Activated naive CD4-positive, alpha-beta T cell (primary cell): ENCODE data around the gene UQCC2.

Experiments
- DNase-seq, 4 experiments: peaks; one replicate each; lab custom pipeline; 2025; lab: John Stamatoyannopoulos, UW

UQCC2 gene

DNA sequence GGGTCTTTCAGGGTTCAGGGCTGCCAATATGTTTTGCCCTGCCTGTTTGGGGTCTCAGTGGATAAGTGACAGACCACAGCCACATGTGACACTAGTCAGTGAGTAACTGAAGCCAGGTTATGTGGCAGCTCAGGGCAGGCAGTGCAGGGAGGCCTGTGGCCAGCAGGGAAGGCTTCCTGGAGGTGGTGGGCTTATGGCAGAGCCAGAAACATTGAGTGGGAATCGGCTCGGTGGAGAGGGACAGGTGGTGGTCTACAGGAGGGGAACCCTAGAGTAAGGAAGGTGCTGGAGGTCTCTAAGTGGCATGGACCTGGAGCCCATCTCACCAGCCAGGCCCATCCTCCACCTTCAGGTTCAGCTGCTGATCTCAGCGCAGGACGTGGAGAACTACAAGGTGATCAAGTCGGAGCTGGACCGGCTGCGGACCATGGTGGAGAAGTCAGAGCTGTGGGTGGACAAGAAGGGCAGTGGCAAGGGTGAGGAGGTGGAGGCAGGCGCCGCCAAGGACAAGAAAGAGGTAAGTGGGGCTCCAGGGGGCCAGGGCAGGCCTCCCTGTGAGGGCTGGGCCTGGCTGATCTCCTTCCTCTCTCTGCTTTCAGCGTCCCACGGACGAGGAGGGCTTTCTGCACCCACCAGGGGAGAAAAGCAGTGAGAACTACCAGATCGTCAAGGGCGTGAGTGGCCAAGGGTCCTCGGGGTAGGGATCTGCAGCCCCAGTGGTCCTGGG lies 34.9 kb downstream of the UQCC2 start:
- no peak for DNase-seq

DNA sequence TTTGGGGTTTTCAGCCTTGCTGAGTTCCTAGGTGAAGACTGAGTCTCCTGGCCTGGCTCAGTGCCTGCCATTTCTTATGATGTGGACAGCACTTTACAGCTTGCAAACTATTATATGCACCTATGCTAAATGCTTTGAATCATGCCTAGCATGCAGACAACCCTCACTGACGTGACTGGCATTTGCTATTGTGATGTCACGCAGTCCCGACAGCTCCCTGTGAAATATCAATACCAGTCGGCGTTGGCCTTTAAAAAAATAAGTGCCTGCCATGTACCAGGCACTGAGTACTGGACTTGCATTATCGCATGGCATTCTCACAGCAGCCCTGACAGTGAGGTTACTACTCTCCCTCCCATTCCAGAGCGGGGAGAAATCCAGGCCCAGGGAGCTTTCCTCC lies 35.5 kb downstream of the UQCC2 start:
- no peak for DNase-seq

DNA sequence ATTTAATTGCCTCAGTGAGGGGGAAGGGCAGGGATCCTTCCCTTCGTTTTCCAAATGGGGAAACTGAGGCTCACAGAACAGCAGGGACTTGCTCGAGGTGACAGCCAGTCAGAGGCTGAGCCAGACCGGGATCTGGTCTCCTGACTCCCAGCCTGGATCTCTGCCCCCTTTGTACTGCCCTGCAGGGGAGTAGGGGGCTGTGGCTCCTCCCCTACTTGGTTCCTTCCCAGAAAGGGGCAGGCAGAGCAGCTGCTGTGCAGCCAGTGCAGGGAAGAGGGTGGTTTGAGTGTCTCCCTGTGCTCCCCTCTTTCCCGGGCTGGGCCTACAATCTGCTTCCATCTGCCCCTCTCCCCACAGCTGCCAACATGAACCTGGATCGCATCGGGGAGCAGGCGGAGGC lies 37.6 kb downstream of the UQCC2 start:
- DNase-seq = no peak

DNA sequence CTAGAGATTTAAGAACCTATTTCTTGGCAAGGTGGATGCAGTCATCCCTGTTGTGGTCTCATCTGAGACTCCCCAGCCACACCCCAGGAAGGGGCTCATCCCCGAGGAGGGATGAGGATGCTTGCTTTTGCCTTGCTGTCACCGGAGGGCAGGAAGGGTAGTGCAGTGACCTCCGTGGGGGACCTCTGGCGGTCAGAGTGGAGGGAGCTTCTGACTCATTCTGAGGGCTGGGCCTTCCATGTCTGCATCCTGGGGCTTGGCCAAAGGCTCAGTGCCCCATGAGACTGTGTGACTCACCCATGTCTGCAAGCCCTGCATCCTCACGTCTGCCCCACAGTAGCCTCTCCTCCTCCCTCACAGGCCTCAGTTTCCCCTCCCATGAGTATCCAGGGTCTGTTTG lies 38.7 kb downstream of the UQCC2 start:
- no peak for DNase-seq

DNA sequence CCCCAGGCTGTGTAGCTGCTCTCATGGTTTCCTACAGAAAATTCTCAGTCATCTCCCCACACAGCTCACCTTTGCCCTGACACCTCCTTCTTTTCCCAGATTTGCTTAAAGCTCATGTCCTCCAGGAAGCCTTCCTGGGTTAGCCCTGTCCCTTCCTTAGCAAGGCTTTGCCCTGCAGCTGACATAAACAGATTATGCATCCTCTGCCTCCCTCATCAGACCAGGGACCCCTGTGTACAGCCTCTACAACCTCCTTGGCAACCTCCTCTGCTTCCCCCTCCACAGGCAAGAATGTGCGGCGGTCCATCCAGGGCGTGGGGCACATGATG lies 39.8 kb downstream of the UQCC2 start:
- DNase-seq = no peak

DNA sequence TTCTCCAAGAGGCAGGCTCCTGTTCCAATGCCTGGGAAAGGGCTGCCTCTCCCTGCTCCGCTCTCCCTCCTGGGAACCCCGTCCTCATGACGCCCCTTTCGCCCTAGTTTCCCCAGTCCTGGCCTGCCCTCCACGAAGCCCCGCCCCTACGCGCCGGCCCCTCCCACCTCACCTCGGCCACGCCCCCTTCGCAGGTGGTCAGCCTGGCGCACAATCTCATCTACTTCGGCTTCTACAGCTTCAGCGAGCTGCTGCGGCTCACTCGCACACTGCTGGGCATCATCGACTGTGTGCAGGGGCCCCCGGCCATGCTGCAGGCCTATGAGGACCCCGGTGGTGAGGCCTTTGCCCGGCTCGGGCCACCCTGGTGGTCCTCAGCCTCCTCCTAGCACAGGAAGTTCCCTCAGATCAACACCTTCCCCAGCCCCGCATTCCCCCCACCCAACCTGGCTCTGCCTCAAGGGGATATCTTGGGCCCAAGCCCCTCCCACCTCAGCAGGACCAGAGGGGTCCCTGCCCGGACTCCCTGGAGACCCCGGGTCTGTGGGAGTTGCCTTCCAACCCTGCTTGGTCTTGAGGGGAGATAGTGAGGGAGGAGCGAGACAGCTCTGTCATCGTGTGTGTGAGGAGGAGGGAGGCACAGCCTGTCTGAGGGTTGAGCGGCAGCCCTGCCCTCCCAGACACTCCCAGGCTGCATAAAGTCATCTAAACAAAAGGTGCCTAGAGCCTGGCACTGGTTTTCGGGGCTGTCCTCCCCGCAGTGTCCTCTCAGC lies 40.3 kb downstream of the UQCC2 start:
- no peak for DNase-seq

DNA sequence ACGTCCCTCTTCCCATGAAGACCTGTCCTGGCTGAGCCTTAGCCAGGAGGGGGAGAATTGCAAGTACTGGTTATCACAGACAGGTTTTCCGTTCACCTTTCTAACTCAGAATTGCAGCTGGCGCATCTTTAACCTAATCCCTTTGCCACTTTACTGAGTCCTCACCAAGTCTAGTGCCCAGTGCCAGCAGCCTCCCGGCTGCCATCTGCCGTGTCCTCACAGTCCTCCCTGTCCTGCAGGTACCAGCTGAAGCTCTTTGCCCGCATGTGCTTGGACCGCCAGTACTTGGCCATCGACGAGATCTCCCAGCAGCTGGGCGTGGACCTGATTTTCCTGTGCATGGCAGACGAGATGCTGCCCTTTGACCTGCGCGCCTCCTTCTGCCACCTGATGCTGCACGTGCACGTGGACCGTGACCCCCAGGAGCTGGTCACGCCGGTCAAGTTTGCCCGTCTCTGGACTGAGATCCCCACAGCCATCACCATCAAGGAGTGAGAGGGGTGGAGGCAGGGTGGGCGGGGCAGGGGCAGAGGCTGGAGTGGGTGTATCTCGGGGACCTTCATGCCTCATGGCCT lies 41.3 kb downstream of the UQCC2 start:
- no peak for DNase-seq

DNA sequence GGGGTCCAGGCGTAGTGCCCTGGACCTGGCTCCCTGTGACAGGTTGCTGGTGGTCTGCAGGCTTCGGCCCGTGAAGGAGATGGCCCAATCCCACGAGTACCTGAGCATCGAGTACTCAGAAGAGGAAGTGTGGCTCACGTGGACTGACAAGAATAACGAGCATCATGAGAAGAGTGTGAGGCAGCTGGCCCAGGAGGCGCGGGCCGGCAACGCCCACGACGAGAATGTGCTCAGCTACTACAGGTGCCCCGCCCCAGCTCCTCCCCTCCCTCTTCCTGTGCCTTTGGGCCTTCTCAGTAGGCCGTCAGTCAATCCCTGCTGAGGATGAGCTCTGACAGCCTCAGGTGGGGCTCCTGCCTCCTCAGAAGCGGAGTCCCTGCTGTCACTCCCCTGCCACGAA lies 42.6 kb downstream of the UQCC2 start:
- DNase-seq = peak in 2 of 4 experiments; percentile 62 to 63

DNA sequence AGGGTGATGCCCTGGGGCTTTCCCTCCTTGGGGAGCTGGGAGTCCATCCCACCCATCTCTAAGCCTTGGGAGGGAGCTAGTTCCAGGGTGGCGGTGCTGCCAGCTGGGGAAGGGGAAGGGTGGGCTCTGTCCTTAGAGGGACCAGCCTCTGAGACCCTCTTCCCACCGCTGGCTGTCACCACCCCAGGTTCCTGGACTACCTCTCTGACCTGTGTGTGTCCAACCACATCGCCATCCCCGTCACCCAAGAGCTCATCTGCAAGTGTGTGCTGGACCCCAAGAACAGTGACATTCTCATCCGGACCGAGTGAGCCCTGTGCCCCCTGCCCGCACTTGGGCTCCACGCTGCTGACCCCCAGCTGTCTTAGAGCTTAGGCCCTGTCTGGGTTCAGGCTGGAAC lies 43.2 kb downstream of the UQCC2 start:
- DNase-seq = no peak

DNA sequence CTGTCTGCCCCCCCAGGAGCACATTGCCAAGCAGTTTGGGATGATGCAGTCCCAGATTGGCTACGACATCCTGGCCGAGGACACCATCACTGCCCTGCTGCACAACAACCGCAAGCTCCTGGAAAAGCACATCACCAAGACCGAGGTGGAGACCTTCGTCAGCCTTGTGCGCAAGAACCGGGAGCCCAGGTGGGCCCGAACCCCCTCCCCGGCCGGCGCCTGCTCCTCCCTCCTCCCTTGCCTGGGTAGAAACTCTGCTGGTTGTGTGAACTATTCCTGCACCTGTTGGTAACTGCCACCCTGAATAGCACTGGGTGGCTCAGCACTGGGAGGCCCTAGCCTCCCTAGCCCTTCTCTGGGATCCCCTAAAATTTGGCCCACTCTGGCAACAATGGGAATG lies 43.7 kb downstream of the UQCC2 start:
- DNase-seq = no peak

DNA sequence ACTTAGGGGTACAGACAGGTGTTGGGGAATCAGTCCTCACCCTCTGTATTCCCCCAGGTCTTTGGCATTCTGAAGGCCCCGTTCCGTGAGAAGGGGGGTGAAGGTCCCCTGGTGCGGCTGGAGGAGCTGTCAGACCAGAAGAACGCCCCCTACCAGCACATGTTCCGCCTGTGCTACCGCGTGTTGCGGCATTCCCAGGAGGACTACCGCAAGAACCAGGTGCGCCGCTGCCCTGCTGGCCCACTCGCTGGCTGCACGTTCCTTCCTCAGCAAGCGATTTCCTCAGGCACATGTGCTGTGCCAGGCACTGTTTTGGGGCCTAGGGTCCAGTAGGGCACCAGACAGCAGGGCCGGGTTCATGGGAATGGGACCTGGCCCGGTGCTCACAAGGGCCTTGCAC lies 44.4 kb downstream of the UQCC2 start:
- DNase-seq = no peak

DNA sequence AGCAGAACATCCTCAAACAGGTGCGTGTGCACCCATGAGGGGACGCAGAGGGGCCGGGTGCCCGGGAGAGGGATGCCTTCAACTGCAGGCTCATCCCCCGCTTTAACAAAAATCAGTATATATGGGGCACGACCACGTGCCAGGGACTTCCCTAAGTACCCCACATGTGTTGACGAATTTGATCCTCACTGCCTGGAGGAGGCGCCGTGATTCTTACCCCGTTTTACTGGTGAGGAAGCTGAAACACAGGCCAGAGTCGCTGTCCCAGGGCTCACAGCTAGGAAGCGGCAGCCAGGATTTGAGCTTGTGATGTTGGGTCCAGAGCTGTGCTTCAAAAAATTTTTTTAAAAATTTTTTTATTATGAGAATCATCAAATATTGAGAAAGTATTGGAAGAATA lies 45.5 kb downstream of the UQCC2 start:
- DNase-seq = no peak

DNA sequence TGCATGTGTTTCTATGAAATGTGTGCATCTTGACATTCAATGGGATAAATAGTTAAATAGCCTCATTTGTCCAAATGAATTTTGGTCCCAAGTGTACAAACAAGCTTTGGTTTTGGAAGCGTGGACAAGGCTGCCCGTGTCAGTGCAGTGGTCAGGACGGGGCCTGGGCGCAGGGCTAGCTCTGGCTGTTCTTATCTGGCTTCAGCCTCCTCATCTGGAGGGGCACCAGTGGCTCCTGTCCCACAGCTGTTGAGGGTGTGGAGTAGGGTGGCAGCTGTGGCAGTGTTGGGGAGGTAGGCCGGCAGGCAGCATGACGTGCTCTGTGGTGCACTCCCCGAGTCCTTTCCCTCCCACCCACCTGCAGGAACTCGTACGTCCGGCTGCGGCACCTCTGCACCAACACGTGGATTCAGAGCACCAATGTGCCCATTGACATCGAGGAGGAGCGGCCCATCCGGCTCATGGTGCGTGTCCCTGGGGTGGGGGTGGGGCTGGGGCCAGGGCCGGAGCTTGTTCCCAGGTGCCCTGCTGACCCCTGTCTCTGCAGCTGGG lies 46.9 kb downstream of the UQCC2 start:
- no peak for DNase-seq

DNA sequence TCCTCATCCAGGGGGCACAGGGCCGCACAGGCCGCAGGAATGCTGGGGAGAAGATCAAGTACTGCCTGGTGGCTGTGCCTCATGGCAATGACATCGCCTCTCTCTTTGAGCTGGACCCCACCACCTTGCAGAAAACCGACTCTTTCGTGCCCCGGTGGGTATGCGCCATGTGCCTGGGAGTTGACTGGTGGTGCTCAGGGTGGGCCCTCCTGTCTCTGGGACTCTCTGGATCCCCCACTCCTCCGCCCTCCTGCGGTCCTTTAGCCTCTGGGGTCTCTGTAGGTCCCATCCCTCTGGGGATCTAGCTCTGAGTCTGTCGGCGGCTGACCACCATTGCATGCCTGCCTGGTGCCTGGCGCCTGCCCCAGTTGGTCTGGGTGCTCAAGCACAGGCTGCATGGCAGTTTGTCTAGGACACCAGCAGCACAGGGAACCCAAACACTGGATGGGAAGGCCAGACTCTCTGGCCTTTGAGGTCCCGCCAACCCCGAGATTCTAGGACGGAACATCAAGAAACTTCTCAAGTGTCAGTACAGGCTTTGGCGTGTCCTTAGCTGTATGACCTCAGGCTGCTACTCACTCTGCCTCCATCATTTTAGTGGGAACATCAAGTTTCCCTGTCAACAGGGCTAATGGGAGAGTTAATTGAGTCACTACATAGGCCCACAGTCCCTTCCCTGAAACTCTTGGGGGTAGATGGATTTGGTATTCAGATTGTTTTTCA lies 47.6 kb downstream of the UQCC2 start:
- DNase-seq = no peak

DNA sequence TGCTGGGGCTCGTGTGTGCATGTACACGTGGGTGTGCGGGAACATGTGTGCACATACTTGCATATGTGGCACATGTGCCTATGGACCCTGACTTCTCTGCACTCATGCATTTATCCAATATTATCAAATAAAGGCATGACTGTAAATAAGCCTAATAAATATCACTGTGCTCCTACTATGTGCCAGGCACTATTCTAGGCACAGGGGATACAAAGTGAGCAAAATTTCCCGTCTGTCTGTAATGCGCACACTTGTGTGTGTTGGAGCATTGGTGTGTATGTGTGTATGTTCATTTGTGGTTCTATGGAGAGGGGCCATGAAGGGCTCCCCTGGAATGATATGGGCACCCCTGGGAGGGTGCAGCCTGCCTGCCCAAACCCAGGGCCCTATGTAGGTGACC lies 48.5 kb downstream of the UQCC2 start:
- no peak for DNase-seq

DNA sequence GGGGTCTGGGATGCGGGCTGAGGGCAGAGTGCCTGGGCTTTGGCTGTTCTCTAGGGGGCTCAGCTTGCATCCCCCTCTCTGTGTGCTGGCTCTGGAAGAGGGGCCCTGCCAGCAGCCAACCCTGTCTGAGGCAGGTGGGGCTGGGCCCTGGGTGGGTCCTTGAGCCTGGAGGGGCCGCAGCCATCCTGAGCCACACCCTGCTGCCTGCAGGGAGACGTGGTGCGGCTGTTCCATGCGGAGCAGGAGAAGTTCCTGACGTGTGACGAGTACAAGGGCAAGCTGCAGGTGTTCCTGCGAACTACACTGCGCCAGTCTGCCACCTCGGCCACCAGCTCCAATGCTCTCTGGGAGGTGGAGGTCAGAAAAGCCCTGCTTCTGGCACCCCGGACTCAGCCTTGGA lies 49.2 kb downstream of the UQCC2 start:
- no peak for DNase-seq

DNA sequence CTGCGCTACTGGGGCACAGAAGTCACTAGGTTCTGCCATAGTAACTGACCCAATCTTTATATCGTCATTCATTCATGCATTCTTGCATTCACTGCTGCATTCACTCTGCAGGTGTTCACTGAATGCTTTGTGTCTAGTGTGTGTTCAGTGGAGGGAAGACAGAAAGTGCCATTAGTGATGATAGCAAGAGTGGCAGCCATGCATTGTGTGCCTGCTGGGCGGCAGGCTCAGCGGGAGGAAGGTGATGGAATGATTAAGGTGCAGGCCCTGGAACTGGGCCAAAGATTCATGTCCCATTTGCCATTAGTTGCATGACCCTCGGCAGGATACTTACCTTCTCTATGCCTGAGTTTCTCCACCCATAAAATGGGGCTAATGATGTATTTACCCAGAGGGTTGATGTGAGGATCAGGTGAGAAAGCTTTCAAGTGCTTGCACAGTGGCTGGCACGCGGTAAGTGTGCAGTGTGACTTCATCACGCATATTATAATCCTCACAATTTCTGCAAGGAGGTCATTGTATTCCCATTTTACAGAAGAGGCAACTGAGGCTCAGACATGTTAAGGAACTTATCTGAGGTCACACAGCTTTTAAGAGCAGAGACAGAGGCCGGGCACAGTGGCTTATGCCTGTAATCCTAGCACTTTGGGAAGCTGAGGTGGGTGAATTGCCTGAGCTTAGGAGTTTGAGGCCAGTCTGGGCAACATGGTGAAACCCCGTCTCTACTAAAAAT lies 50.2 kb downstream of the UQCC2 start:
- DNase-seq = no peak

DNA sequence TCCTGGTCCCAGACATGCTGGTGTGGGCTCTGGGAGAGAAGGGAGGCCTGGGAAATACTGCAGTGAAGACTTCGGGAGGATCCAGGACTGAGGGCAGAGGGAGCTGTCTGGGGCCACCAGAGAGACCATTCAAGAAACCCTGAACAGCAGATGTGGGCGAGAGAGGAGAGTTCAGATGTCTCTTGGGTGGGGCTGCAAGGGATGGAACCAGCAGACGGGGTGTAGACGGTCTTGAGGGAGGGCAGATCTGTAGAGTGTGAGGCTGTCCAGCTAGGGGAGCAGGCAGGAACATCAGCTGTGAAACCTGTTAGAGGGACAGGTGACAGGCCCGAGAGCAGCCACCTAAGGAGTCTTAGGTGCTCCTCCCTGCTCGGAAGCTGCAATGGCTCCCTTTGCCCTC lies 51.5 kb downstream of the UQCC2 start:
- DNase-seq = no peak

DNA sequence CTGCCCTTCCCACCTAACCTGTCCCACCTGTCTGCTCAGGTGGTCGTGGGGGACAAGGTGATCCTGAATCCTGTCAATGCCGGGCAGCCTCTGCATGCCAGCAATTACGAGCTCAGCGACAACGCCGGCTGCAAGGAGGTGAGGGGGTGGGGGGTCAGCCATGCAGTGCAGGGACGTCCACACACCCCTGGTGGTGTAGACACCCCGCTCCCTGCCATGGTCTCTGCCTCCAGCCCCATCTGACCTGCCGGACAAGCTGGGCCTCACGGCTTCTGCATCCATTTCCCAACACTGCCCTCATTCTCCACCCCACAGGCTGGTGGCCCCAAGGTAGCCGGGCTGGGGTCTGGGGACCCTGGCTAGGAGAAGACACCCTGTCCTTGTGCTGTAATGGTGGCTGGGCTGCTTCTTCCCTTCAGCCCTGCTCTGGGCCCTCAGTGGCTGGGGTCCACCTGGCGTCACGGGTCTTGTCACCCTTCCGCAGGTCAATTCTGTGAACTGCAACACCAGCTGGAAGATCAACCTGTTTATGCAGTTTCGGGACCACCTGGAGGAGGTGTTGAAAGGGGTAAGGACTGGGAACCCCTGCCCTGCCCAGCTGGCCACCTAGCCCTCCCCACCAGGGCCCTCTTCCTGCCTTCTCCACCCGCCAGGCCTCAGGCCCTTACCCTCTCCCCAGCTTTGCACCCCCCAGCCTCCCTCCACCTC lies 52.4 kb downstream of the UQCC2 start:
- DNase-seq = no peak

DNA sequence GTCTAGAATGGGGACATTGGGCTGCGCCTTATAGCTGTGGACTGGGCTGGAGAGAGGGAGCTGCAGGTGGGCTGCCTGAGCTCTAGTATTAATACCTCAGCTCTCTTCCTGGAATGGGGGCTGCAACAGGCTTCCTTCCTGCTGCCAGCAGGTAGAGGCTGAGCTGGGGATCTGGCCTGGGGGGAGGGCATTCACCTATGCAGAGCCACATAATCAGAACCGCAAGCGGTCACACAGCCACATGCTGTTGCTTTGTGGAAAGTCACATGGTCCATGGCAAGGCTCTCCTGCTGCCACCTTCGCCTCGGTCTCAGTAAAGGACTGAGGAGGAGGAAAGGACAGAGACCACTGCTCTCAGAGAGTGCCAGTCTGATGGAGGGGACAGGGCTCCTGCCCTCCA lies 54.7 kb downstream of the UQCC2 start:
- DNase-seq = no peak

DNA sequence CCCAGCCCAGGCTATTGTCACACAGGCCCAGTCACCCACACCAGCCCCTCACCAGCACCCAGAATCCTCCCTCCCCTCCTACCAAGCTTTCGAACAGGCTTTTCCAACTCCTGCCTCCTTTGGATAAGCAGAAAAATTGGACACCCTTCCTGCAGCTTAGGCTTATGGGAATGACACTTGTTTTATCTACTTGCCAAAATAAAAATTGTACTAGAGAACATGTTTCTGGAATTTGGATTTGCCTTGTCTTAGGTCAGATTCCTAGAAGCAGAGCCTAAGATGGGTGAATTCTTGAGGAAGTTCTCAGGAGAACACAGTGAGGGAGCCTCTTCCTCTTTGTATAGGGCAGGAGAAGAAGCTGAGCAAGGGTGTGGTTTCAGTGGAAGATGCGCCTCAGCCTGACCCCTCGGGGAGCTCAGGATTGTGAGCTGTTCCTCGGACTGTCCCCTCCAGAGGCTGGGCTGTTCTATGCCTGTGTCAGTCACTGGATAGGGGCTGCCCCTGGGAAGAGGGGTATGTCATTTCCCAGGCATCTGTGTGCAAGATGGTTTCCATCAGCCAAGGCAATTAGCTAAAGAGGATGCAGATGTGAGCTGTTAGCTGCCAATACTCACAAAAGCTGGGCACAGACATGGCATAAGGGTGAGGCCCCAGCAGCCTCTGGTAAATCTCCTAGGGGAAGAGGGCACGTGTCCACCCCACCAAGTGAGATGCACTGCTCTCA lies 56.5 kb downstream of the UQCC2 start:
- no peak for DNase-seq
